K562 (cell line): ENCODE data around the gene WDR18. TPM values are rescaled to one million over a fixed set of nuclear protein-coding genes. Genes with fewer than 3 reads are reported as not detected.

Experiments
- CBX5 ChIP-seq: IDR thresholded peaks from 2 replicates; pipeline ENCODE4 v1.6.1; 2014; ENCODE audit warnings: low read depth, borderline replicate concordance
- DLX4 ChIP-seq: fragments of 250-450 bp; sonication (Bioruptor Pico); IDR thresholded peaks from 2 replicates; pipeline ENCODE4 v1.6.1; 2021; ENCODE audit warnings: mild to moderate bottlenecking
- FOXM1 ChIP-seq, 2 experiments: fragments of 450-650 bp in 1 of 2; sonication (generic) in 1 of 2; formaldehyde crosslinking in 1 of 2; IDR thresholded peaks; 2 replicates each; pipeline versions ENCODE4 v1.6.1 to v1.9.0; 2017 to 2022; ENCODE audit warnings: low read depth in 2 of 2, mild to moderate bottlenecking in 2 of 2, missing genetic modification reagents in 1 of 2, moderate library complexity in 1 of 2
- JUND ChIP-seq, 2 experiments: IDR thresholded peaks; 2 replicates in 1 of 2; 3 replicates in 1 of 2; pipeline ENCODE4 v1.6.1; 2011; ENCODE audit warnings: borderline replicate concordance in 2 of 2, low read depth in 2 of 2, low read length in 2 of 2, improper control_type of control experiment in 1 of 2, missing biosample characterization in 1 of 2, missing genetic modification characterization in 1 of 2, missing genetic modification reagents in 1 of 2
- MEIS2 ChIP-seq: fragments of 450-650 bp; IDR thresholded peaks from 2 replicates; pipeline ENCODE4 v1.6.1; 2014; ENCODE audit warnings: mild to moderate bottlenecking; ENCODE audit not compliant: partially characterized antibody
- MTA1 ChIP-seq: fragments of 450-650 bp; IDR thresholded peaks from 2 replicates; pipeline ENCODE4 v1.6.1; 2017; ENCODE audit warnings: borderline replicate concordance
- NONO ChIP-seq, 2 experiments: fragments of 200-400 bp in 1 of 2; fragments of 450-650 bp in 1 of 2; formaldehyde crosslinking in 1 of 2; IDR thresholded peaks; 2 replicates each; pipeline ENCODE4 v1.6.1; 2017; ENCODE audit warnings: low read depth in 2 of 2, mild to moderate bottlenecking in 2 of 2, moderate library complexity in 2 of 2, low read length in 1 of 2
- PRDM10 ChIP-seq: fragments of 450-650 bp; IDR thresholded peaks from 2 replicates; pipeline ENCODE4 v1.6.1; 2018; ENCODE audit not compliant: partially characterized antibody
- SRSF1 ChIP-seq: fragments of 200-400 bp; formaldehyde crosslinking; IDR thresholded peaks from 2 replicates; pipeline ENCODE4 v1.6.1; 2017; ENCODE audit warnings: mild to moderate bottlenecking, low read depth, low read length, moderate library complexity
- XRCC3 ChIP-seq: fragments of 450-650 bp; IDR thresholded peaks from 2 replicates; pipeline ENCODE4 v1.6.1; 2017; ENCODE audit warnings: mild to moderate bottlenecking, moderate library complexity
- ZBTB8A ChIP-seq: fragments of 450-650 bp; IDR thresholded peaks from 2 replicates; pipeline ENCODE4 v1.6.1; 2018; ENCODE audit warnings: mild to moderate bottlenecking, moderate library complexity; ENCODE audit not compliant: partially characterized antibody
- ZFPM2 ChIP-seq: fragments of 250-450 bp; sonication (Bioruptor Pico); IDR thresholded peaks from 2 replicates; pipeline ENCODE4 v1.5.1; 2022; ENCODE audit warnings: mild to moderate bottlenecking
- ZNF134 ChIP-seq: fragments of 250-450 bp; sonication (Bioruptor Pico); conservative IDR thresholded peaks from 2 replicates; pipeline ENCODE4 v1.4.0; 2020
- ZNF324 ChIP-seq: fragments of 250-450 bp; sonication (Bioruptor Pico); IDR thresholded peaks from 2 replicates; pipeline ENCODE4 v1.4.0; 2020; ENCODE audit warnings: mild to moderate bottlenecking
- ZNF695 ChIP-seq: fragments of 450-650 bp; formaldehyde crosslinking; IDR thresholded peaks from 2 replicates; pipeline ENCODE4 v1.4.0; 2020; ENCODE audit warnings: mild to moderate bottlenecking, moderate library complexity
- polyA plus RNA-seq, 8 experiments: library from polyadenylated mRNA; depleted of rRNA in 4 of 8; stranded (reverse) in 5 of 8; unstranded in 3 of 8; fragments of >200 nt; fragmentation: Nextera tagmentation in 2 of 8; fragmentation: Illumina TruSeq in 1 of 8; extraction: Ambion mirVana in 2 of 8; extraction: Trizol in 1 of 8; gene quantifications; 2 replicates each; pipeline versions ENCODE4 v1.2.1 to v1.2.3, GENCODE V29; 2011 to 2014; ENCODE audit warnings: inconsistent platforms in 1 of 8, missing spikeins in 1 of 8
- total RNA-seq, 7 experiments: library from RNA; depleted of rRNA in 6 of 7; stranded (reverse); fragments of >200 nt in 6 of 7; fragmentation: Illumina TruSeq in 2 of 7; extraction: Trizol in 2 of 7; gene quantifications; 2 replicates each; pipeline versions ENCODE4 v1.2.1 to v1.2.3, GENCODE V29; 2011 to 2021; ENCODE audit warnings: low replicate concordance in 1 of 7
- TF ChIP-seq, protein P1 (sequence below): fragments of 200-400 bp; formaldehyde crosslinking; IDR thresholded peaks from 2 replicates; pipeline ENCODE4 v1.6.1; 2017; ENCODE audit warnings: mild to moderate bottlenecking, low read depth, low read length, moderate library complexity
- TF ChIP-seq, protein P2 (sequence below): fragments of 450-650 bp; IDR thresholded peaks from 2 replicates; pipeline ENCODE4 v1.6.1; 2017; ENCODE audit warnings: antibody characterized with exemption

WDR18 gene
- total and polyA plus RNA-seq, 9 of the 15 experiments (the other 6 are each of a cell fraction or from before 2014, with no cell fraction given) = 0.65 to 181 (median 30.1) TPM

GRCh38 chr19:961866-962620 is 22.1 kb upstream of the WDR18 start (continued):
- TF ChIP-seq, protein P1, sequence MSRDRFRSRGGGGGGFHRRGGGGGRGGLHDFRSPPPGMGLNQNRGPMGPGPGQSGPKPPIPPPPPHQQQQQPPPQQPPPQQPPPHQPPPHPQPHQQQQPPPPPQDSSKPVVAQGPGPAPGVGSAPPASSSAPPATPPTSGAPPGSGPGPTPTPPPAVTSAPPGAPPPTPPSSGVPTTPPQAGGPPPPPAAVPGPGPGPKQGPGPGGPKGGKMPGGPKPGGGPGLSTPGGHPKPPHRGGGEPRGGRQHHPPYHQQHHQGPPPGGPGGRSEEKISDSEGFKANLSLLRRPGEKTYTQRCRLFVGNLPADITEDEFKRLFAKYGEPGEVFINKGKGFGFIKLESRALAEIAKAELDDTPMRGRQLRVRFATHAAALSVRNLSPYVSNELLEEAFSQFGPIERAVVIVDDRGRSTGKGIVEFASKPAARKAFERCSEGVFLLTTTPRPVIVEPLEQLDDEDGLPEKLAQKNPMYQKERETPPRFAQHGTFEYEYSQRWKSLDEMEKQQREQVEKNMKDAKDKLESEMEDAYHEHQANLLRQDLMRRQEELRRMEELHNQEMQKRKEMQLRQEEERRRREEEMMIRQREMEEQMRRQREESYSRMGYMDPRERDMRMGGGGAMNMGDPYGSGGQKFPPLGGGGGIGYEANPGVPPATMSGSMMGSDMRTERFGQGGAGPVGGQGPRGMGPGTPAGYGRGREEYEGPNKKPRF = no peak
- TF ChIP-seq FOXM1 (IDR thresholded peaks at IDR 0.05; ENCODE audit: low read depth) = no peak
- TF ChIP-seq FOXM1 (CRISPR knock-in tag; IDR thresholded peaks at IDR 0.05; ENCODE audit: low read depth) = no peak
- TF ChIP-seq MTA1 = no peak
- no peak for TF ChIP-seq PRDM10
- no peak for TF ChIP-seq ZNF134 (CRISPR knock-in tag)
- no peak for TF ChIP-seq ZFPM2 (CRISPR knock-in tag)
- no peak for TF ChIP-seq ZNF695
- no peak for TF ChIP-seq SRSF1
- no peak for TF ChIP-seq NONO (IDR thresholded peaks at IDR 0.05; ENCODE audit: low read depth in 2 of 2, low read length in 1 of 2)
- TF ChIP-seq ZNF324 (CRISPR knock-in tag) = no peak
- TF ChIP-seq JUND (IDR thresholded peaks at IDR 0.05; ENCODE audit: borderline replicate concordance, low read depth, low read length) = peak; percentile 78
- peak; percentile 63; the same call in 1 of the 3 replicates for TF ChIP-seq JUND (tag; IDR thresholded peaks at IDR 0.05; ENCODE audit: borderline replicate concordance, low read depth, low read length)
- TF ChIP-seq CBX5 = no peak
- no peak for TF ChIP-seq ZBTB8A
- no peak for TF ChIP-seq XRCC3
- TF ChIP-seq, protein P2, sequence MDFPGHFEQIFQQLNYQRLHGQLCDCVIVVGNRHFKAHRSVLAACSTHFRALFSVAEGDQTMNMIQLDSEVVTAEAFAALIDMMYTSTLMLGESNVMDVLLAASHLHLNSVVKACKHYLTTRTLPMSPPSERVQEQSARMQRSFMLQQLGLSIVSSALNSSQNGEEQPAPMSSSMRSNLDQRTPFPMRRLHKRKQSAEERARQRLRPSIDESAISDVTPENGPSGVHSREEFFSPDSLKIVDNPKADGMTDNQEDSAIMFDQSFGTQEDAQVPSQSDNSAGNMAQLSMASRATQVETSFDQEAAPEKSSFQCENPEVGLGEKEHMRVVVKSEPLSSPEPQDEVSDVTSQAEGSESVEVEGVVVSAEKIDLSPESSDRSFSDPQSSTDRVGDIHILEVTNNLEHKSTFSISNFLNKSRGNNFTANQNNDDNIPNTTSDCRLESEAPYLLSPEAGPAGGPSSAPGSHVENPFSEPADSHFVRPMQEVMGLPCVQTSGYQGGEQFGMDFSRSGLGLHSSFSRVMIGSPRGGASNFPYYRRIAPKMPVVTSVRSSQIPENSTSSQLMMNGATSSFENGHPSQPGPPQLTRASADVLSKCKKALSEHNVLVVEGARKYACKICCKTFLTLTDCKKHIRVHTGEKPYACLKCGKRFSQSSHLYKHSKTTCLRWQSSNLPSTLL = no peak
- no peak for TF ChIP-seq MEIS2
- no peak for TF ChIP-seq DLX4 (CRISPR knock-in tag)
